GM12892 (cell line): ENCODE measurements around the gene CCDC152.

Experiments used
- POLR2A ChIP-seq: IDR thresholded peaks from 2 replicates; pipeline ENCODE4 v1.6.1; 2011; ENCODE audit warnings: low read depth, low read length, control low read depth
- TAF1 ChIP-seq: IDR thresholded peaks from 2 replicates; pipeline ENCODE4 v1.6.1; 2011; ENCODE audit warnings: low read depth, mild to moderate bottlenecking, control low read depth, low read length, borderline replicate concordance

GRCh38 chr5:42811591-42812446 is 55.2 kb downstream of the CCDC152 start, which contains the start of gene SELENOP:
- no peak for TF ChIP-seq TAF1
- no peak for TF ChIP-seq POLR2A
